ENCODE measurements around the gene POU2AF2.

DNA sequence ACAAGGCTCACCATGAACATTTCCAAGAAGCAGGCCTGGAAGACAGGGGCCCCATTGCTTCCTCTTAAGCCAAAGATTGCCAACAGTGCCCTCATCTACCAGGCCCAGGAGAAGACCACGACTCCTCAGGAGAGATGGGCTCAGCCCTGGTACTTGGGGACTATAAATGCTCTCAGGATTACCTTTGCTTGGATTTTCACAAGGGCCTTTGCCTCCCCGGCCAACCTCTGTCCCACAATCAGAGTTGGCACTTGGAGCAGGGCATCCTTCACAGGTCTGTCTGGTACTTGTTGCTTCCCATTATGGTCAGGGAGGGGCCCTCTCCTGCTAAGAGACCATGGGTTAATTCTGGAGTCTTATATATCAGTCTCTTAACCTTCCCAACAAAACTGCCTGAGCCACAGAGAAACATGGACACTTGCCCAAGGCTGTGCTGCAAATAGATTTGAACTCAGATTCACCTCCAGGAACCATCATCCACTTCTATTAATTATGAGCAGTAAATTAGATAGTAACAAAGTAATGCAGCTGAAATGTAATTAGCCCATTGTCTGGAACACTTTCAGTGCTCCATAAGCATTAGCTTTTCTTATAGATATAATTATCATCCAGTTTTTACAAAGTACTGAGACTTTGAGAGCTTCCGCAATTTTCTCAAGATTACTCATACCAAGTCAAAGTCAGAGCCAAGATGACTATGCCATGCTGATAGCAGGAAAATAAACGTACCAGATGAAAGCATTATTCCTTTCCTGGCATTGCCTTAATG, 86.4 kb downstream of the POU2AF2 start:
- TF ChIP-seq, protein P1, sequence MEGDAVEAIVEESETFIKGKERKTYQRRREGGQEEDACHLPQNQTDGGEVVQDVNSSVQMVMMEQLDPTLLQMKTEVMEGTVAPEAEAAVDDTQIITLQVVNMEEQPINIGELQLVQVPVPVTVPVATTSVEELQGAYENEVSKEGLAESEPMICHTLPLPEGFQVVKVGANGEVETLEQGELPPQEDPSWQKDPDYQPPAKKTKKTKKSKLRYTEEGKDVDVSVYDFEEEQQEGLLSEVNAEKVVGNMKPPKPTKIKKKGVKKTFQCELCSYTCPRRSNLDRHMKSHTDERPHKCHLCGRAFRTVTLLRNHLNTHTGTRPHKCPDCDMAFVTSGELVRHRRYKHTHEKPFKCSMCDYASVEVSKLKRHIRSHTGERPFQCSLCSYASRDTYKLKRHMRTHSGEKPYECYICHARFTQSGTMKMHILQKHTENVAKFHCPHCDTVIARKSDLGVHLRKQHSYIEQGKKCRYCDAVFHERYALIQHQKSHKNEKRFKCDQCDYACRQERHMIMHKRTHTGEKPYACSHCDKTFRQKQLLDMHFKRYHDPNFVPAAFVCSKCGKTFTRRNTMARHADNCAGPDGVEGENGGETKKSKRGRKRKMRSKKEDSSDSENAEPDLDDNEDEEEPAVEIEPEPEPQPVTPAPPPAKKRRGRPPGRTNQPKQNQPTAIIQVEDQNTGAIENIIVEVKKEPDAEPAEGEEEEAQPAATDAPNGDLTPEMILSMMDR (IDR thresholded peaks at IDR 0.05 in 4 of 5, conservative IDR thresholded peaks at IDR 0.05 in 1 of 5), result no peak
- no peak for TF ChIP-seq POLR2A (IDR thresholded peaks at IDR 0.05)

Measured in gastrocnemius medialis (tissue), 4 donors.